ACHN (cell line): ENCODE measurements around the gene PTPN4.
A peak's percentile ranks its signal among the peaks of the same experiment; 100 is the strongest.

ENCODE experiments used
- DNase-seq: peaks from one replicate; pipeline ENCODE4 v3.0.0-alpha.2; 2015
- in situ Hi-C: cut with HindIII; loops from 2 replicates; pipeline ENCODE4 v1.10.0; 2017; ENCODE audit warnings: low sequenced_read_pairs, low pct_ligation_motif_present, low pct_unique_long_range_greater_than_20kb

PTPN4 gene

DNA sequence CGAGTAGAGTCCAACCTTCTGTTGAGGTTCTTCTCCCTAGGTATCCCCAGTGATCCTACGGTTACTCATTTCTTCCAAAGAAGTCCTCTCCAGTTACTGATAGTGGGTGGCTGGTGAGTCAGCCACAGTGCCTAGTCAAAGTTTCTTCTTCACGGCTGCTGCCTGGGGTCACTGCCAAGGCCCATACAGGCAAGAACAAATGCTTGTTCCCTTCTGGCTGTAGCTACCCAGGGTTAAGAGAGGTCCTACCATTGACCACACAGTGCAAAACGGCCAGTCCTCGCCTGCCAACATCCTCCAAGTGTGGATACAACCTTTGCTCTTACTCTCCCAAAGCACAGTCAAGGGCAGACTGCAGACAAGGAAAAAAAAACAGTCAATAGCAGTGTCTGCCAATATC is 2.9 kb upstream of the PTPN4 start:
- in situ Hi-C loops, result no loop called here
- peak; percentile 61 for DNase-seq

DNA sequence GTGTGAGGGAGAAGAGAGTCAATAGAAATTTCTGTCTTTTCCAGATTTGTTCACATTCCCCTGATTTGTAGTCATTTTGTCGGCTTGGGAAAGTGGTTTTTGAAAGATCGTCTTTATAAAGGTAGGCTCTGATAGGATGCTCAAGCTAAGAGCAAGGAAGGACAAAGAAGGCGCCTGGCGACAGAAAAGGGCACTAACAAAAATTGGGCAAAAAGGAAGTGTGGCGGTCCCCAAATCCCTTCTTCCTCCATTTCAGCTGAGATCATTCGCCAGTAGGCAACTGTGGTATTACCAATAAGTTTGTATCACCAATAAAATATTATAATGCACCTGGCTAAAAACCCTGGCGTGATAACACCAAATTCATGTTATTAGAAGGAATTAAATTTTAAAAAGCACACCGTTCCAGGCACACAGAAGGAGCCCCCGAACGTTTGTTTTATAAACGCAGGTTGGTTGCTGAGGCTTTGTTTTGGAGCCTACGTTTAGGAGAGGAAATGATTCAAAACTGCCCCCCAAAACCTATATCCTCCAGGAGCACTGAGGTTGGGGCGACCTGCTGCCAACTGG is 756 bp upstream of the PTPN4 start:
- no peak for DNase-seq
- in situ Hi-C loops, result no loop called here

DNA sequence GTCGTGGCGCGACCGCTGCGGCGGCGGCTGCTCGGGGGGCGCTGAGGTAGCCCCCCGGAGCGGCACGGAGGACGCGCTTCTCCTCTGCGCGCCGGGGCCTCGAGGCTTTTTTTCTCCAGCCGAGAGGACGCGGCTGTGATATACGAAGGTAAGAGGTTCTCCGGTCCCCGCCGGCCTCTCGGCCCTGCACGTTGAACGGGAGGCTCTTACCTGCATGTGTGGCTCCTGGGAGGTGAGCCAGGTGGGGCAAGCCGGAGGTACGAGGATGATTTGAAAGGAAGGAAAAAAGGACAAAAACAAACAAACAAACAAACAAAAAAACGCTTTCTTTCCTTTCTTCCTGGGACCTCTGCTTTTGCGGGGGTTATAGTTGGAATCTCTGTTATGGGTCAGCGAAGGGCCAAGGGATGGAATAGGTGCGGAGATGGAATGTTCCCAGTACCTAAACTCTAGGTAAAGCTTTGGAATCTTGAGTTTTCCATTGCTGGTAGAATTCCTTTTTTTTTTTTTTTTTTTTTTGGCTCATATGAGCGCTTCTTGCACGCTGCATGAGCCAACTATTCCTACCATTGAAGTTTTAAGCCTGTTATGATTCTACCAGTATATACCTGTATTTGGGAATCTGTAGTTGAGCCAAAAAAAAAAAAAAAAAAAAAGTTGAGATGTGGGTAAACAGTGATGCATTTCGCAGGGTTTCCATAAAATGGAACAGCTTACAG is 674 bp downstream of the PTPN4 start:
- DNase-seq, result no peak
- in situ Hi-C loops, result no loop called here

DNA sequence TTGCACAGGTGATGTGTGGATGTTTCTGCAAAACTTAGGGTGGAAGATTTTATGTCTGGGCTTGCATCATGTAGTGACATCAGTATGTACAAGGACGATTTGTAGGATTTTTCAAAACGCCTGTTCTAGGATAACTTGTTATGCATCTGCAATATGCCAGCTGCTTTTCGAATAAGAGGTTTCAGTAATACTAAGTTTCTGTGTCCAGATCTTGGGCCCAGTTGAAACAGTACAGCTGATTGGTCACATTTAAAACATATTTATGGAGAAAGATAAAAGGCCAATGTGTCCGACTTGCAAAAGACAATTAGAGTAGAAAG is 1.2 kb downstream of the PTPN4 start:
- in situ Hi-C loops, result no loop called here
- peak; percentile 43 for DNase-seq

DNA sequence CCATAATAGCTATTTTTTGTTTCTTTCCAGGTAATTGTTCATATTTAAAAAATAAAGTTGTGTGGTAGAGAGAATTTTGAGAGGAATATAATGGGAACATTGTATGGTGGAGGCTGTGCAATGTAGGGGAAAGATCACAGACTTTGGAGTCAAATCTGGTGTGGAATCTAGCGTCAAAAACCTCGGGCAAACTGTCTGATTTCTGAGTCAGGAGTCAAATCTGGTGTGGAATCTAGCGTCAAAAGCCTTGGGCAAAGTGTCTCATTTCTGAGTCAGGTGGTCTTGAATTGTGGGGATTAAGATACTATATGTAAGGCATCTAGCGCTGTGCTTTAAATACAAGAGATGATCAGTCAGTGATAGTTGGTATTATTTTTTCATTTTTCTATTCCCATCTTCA is 5.1 kb downstream of the PTPN4 start:
- in situ Hi-C loops, result no loop called here
- no peak for DNase-seq

DNA sequence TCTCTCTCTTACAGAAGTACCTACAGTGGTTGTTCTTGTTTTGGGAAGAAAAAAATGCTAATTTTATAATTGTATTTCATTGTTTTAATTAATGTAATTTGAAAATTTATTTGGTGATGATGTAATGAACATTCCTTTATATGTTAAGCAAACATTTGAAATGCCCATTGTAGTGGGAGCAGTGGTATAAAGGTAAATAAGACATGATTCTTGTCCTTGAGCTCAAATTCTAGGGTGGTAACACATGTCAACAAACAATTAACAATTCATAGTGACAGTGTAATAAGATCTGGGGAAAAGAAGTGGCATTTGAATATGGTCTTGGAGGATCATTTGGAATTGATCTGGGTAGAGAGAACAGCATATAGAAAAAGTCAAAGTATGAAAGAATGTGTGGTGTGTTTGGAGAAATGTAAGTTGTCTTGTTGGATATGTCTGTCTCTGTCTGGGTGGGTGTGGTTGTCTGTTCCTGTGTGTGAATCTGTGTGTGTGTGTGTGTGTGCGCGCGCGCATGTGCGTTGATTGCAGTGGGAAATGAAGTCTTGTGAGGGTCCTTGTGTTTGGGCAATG is 5.8 kb downstream of the PTPN4 start:
- no peak for DNase-seq
- in situ Hi-C loops, result no loop called here

DNA sequence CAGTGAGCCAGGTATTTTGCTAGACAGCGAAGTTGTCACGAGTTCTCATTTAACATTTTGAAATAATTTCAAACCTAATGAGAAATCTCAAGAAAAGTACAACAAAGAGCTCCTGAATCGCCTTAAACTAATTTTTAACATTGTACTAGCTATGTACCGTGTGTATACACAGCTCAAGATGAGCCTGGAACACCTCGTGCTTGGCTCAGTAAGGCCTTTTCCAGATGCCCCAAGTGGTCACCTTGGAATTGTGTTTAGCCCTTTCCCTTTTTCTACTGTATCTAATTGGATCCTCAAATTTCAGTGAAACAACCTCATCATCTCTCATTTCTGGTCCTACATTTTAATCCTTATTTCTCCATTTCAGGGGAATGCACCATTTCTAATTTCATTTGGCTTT is 7.2 kb downstream of the PTPN4 start:
- no peak for DNase-seq
- in situ Hi-C loops, result no loop called here

DNA sequence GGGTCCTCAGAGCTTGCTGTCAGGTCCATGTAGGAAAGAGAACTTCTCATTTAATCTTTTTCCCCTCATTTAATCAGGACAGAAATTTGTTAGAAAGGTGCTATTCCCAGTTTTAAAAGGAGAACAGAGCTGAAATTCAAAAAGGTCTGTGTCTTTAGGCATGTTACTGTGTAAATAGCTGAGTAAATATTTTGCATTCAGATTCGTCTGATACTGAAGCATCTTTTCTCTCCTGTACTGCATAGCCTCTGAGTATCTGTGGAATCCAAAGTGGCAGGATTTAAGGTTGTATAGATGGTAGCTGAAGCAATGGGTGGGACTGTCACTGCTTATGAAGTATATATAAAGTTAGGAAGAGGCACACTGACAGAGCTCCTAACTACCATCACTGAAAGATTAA is 9.0 kb downstream of the PTPN4 start:
- no peak for DNase-seq
- in situ Hi-C loops, result no loop called here

DNA sequence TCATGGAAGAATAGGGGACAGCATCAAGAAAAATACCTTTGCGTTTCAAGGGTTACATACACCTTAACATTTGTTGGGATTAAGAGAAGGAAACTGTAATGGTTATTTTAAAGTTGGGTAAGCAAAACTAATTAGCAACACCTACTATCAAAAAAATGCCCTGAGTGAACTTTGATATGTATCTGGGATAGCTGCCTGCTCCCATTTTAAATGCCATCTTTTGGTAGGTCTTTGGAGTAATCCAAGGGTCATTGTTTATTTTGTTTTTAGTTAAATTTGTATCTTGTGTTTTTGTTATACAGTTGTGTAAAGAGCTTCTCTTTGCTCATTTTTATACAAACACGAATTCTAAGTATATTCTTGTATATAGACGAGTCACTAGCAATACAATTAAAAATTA is 9.9 kb downstream of the PTPN4 start:
- in situ Hi-C loops, result no loop called here
- no peak for DNase-seq

DNA sequence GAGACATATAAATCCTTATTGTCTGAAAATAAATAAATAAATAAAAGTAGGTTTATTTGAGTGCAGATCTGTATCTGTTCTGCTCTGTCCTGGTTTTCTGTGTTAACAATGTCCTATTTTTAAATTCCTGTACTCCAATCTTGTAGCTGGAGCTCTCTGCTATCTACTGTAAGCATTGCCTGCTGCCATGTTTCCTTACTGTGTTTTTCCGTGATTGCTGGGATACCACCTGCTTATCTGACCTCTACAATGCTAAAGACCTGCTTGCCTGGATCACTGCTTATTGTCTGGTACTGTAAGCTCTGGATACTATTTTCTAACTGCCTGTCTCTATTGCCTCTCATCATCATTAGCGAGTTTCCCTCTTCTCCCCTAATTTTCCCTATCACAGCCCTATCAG is 11.6 kb downstream of the PTPN4 start:
- DNase-seq, result no peak

DNA sequence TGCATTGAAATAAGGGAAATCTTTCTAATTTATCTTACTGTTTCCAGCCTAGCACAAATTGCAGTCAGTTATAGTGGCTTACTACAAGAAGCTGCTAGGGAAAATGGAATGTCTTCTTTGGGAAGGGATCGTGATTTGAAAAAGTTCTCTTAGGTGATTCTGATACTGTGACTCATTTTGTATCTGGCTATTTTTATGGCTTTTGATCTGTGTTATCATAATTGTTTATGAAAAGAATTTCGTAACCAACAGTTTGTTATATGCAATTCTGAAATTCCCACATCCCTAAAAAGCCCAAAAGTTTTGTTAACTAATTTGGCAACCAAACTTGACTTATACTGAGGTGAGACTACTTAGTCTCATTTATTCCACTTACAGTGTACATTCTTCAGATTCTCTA is 12.4 kb downstream of the PTPN4 start:
- in situ Hi-C loops, result no loop called here
- no peak for DNase-seq

More for the DNA sequence above, 11.6 kb downstream of the PTPN4 start:
- in situ Hi-C loops, result no loop called here

DNA sequence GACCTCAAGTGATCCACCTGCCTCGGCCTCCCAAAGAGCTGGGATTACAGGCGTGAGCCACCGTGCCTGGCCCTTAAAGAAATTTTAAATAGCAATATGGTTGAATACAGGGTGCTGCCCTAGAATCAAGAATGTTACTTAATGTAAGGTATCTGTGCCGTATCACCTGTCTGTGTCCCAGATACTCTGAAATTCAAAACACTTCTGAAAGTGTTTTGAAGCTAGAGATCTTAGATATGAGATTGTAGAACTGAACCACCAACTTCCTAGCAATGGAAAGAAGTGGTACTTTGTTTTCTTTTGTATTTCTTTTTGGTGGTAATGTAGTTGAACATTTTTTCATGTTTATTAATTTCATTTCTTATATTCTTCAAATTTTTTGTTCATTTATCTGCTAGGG is 13.0 kb downstream of the PTPN4 start:
- DNase-seq, result no peak
- in situ Hi-C loops, result no loop called here

DNA sequence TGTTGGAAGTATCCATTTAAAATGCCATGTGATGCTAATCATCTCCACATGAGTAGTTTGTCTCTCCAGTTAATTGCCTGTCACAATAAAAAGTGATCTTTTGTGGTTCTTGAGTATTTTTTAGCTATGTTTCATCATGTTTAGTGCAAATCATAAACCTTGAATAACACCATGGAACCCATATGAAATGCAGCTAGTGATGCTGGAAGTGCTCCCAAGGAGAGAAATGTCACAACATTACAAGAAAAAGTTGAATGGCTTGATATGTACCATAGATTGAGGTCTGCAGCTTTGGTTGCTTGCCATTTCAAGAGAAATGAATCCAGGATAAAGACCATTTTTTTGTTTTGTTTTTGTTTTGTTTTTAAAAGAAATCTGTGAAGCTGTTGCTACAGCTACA is 14.3 kb downstream of the PTPN4 start:
- DNase-seq, result no peak
- in situ Hi-C loops, result no loop called here

DNA sequence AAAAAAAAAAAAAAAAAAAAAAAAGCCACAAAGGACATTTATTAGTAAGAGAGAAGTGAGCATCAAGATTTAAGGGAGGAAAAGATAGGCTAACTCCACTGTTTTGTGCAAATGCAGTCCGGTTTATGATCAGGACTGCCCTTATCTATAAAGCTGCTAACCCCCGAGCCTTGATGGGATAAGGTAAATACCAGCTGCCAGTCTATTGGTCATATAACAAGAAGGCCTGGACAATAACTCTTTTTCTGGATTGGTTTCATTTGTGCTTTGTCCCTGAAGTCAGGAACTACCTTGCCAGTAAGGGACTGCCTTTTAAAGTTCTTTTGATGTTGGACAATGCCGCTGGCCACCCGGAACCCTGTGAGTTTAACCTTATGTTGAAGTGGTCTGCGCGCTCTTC is 15.4 kb downstream of the PTPN4 start:
- in situ Hi-C loops, result no loop called here
- DNase-seq, result no peak

DNA sequence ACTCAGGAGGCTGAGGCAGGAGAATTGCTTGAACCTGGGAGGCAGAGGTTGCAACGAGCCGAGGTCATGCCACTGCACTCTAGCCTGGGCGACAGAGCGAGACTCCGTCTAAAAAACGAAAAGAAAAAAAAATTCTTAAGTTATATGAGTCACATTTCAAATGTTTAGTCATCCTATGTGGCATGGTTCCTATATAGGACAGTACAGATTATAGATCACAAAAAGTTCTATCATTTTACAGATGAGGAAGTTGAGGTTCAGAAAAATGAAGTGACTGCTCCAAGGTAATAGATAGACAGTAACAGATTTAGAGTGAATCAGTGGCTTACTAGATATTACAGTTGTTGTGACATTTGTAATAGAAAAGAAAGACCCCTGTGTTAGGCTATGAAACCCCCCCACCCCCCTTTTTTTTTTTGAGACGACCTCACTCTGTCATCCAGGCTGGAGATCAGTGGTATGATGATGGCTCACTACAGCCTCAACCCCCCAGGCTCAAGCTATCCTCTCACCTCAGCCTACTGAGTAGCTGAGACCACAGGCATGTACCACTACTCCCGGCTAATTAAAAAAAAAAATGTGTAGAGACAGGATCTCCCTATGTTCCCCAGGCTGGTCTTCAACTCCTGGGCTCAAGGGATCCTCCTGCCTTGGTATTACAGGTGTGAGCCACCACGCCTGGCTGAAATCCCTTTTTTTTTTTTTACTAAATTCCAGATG is 22.7 kb downstream of the PTPN4 start:
- in situ Hi-C loops, result no loop called here
- no peak for DNase-seq

DNA sequence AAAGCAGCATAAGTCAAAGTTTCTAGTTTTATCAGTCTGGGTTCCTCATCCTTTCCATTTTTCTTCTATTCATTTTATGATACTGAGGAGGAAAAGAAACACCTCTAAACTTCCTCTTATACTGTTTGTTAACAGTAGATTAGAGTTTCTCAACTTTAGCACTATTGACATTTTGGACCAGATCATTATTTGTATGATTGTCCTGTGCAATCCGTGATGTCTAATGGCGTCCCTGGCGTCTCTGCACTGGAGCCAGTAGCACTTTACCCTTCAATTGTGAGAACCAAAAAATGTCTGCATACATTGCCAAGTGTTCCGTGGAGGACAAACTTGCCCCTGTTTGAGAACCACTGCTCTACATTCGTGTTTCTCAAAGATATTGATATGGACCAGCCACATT is 25.2 kb downstream of the PTPN4 start:
- in situ Hi-C loops, result no loop called here
- DNase-seq, result no peak

DNA sequence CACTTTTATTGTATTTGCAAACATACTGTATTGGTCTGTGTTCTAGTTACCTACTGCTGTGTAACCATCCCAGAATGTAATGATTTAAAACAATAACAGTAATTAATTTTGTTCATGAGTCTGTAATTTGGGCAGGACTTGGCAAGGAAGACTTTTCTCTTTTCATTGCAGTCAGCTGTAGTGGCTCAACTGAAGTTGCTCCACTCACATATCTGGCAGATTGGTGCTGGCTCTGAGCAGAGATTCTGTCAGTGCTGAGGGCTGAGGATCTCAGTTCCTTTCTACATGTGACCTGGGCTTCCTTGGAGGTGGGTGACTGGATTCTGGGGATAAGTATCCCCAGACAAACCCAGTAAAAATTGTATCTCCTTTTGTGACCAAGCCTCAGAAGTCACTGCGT is 26.6 kb downstream of the PTPN4 start:
- in situ Hi-C loops, result no loop called here
- no peak for DNase-seq

DNA sequence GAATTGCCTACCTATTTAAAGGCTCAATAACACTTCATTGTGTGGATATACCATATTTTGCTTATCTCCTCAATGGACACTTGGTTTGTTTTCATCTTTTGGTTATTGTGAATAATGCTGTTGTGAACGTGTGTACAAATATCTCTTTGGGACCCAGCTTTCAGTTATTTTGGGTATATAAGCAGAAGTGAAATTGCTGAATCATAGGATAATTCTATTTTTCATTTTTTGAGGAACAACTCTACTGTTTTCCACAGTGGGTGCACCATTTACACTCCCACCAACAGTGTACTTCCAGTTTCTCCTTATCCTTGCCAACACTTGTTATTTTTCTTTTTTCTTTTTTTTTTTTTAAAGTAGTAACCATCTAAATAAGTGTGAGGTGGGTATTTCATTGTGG is 29.0 kb downstream of the PTPN4 start:
- DNase-seq, result no peak
- in situ Hi-C loops, result no loop called here

DNA sequence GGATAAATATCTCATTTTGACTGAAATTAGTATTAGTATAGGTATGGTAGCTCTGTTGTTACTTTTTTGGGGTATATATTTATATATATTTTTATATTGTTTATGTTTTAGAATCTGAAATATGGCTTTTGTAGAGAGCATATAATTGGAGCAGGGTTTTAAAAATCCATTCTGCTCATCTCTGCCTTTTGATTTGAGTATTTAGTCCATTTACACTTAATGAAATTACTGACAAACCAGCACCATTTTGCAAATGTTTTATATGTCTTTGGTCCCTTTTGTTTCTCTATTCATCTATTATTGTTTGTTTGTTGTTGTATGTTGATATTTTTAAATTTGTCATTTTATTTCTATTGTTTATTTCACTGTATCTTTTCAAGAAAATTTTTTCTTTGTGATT is 30.7 kb downstream of the PTPN4 start:
- in situ Hi-C loops, result no loop called here

DNA sequence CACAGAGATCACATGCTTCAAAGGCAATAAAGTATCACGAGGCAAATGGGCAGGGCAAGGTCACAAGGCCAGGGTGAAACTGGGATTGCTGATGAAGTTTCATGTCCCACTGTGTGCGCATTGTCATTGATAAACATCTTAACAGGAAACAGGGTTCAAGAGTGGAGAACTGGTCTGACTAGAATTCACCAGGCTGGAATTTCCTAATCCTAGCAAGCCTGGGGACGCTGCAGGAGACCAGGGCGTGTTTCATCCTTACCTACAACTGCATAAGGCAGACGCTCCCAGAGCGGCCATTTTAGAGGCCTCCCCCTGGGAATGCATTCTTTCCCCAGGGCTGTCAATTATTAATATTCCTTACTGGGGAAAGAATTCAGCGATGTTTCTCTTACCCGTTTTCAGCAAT is 33.2 kb downstream of the PTPN4 start:
- in situ Hi-C loops, result no loop called here
- DNase-seq, result peak; percentile 72

More for the DNA sequence above, 30.7 kb downstream of the PTPN4 start:
- DNase-seq, result no peak
